ENCODE results near the gene CT45A1. TPM values are rescaled to one million over a fixed set of nuclear protein-coding genes. Genes with fewer than 3 reads are reported as not detected.
"Not testable (repeated sequence)": the region's sequence is repeated elsewhere in the genome, so short reads cannot be mapped to it uniquely, and the experiment has no call there.

Gene CT45A1
- total RNA-seq (2014; rRNA removed; shearing (Covaris generic)) (not detected in 2 replicates), polyA plus RNA-seq (2016; fragmentation: Nextera tagmentation; extraction: Ambion mirVana) (not detected in 2 replicates)

GRCh38 chrX:135713183-135713689 is at the start of gene CT45A1:
CT45A1 (plus strand) TSS chrX:135713639; CDS start chrX:135718941, 5,302 bp downstream.
- H3K79me2 ChIP-seq (ENCODE audit: insufficient read depth); H3K27ac ChIP-seq; H3K27me3 ChIP-seq (replicated peaks; ENCODE audit: insufficient read depth); H3F3A ChIP-seq (ENCODE audit: insufficient read depth); H3K9me2 ChIP-seq (ENCODE audit: insufficient read depth); H4K20me1 ChIP-seq (ENCODE audit: insufficient read depth); H3K9ac ChIP-seq; in situ Hi-C loops (cut with MboI); H3K4me2 ChIP-seq (ENCODE audit: unreplicated experiment); H3K4me1 ChIP-seq (ENCODE audit: insufficient read depth); H3K9me3 ChIP-seq (ENCODE audit: low read depth); H2AFZ ChIP-seq; H3K4me3 ChIP-seq; DNase-seq; H3K36me3 ChIP-seq (ENCODE audit: low read depth): not testable (repeated sequence)
- WGBS, 2 experiments (ENCODE audit: low coverage in 1 of 2, low lambda C conversion rate in 2 of 2, missing lambda C conversion rate in 2 of 2): 38 to 50% methylated on average over 3 to 5 of the region's 15 CpGs

DNA sequence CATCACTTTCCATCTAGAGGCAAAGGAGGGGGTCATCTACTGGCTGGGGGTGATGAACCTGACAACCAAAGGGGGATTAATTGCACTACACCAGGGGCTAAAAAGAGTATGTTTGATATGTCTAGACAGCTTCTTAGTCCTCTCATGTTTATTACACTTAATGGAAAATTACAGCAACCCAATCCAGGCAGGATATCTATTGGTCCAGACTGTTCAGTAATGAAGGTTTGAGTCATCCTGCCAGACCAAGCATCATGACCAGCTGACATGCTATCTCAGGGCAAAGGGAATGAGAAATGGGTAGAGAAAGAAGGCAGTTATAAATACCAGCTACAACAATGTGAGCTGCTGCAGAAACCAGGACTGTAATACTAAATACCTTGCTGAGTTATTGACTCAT is 40.5 kb upstream of the CT45A1 start:
- H3K4me1 ChIP-seq (ENCODE audit: insufficient read depth); H3K79me2 ChIP-seq (ENCODE audit: insufficient read depth); H3K27me3 ChIP-seq (replicated peaks; ENCODE audit: insufficient read depth); H3K4me3 ChIP-seq; H3K36me3 ChIP-seq (ENCODE audit: low read depth); H3K9me3 ChIP-seq (ENCODE audit: low read depth); H3K9ac ChIP-seq; H3K9me2 ChIP-seq (ENCODE audit: insufficient read depth); H2AFZ ChIP-seq; in situ Hi-C loops (cut with MboI); DNase-seq; H3K27ac ChIP-seq; H3F3A ChIP-seq (ENCODE audit: insufficient read depth); H3K4me2 ChIP-seq (ENCODE audit: unreplicated experiment); H4K20me1 ChIP-seq (ENCODE audit: insufficient read depth): not testable (repeated sequence)

- Histone ChIP-seq H4K20me1 (ENCODE audit: insufficient read depth) (no peaks in the 10 kb centered on the region), H3K9ac (no peak overlapping the region), H3F3A (ENCODE audit: insufficient read depth) (no peaks in the 10 kb centered on the region), H3K4me2 (ENCODE audit: unreplicated experiment) (no peak overlapping the region), H3K27me3 (replicated peaks; ENCODE audit: insufficient read depth) (no peaks in the 10 kb centered on the region), H3K9me3 (ENCODE audit: low read depth) (no peaks in the 10 kb centered on the region), H3K27ac (no peak overlapping the region), H3K4me1 (ENCODE audit: insufficient read depth) (no peaks in the 10 kb centered on the region), H2AFZ (no peak overlapping the region), H3K36me3 (ENCODE audit: low read depth) (no peaks in the 10 kb centered on the region), H3K9me2 (ENCODE audit: insufficient read depth) (no peaks in the 10 kb centered on the region), H3K4me3 (no peak overlapping the region), H3K79me2 (ENCODE audit: insufficient read depth) (no peaks in the 10 kb centered on the region)
- DNase-seq: peak; percentile 22
- TF ChIP-seq EZH2phosphoT487 (IDR thresholded peaks at IDR 0.05; ENCODE audit: insufficient read depth, low read depth) (no peak), EZH2 (IDR thresholded peaks at IDR 0.05; ENCODE audit: insufficient read depth, poor library complexity, severe bottlenecking) (no peak)
- 0 to 2% methylated on average over 11 to 15 of the region's 16 CpGs for WGBS, 2 experiments (ENCODE audit: low coverage in 1 of 2, low lambda C conversion rate in 2 of 2, missing lambda C conversion rate in 2 of 2)
- in situ Hi-C loops (cut with MboI): no loop called here
Observed at GRCh38 chrX:135688137-135688536, 25.3 kb upstream of the CT45A1 start.

DNA sequence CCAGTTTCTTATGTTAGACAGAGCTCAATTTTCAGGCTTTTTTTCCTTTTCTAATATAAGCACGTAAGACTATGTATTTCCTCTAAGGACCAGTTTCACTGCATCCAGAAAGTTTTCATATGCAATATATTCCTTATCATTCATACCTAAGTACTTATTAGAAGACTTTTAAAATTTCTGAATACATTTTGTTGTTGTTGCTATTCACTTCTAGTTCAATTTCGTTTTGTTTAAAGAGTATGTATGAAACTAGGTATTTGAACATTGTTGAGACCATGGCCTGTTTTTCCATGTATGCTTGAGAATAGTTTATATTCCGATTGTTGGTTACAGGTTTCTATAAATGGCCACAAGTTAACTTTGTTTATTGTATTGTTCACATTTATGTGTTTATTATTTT is 18.0 kb upstream of the CT45A1 start:
- Histone ChIP-seq H3K36me3 (ENCODE audit: low read depth) (no peaks in the 10 kb centered on the region), H3K4me2 (ENCODE audit: unreplicated experiment) (no peak overlapping the region), H3K4me1 (ENCODE audit: insufficient read depth) (no peaks in the 10 kb centered on the region), H4K20me1 (ENCODE audit: insufficient read depth) (no peaks in the 10 kb centered on the region), H3K27me3 (replicated peaks; ENCODE audit: insufficient read depth) (no peaks in the 10 kb centered on the region), H3K4me3 (no peak overlapping the region), H3K9me2 (ENCODE audit: insufficient read depth) (no peaks in the 10 kb centered on the region), H3K9ac (no peak overlapping the region), H3K79me2 (ENCODE audit: insufficient read depth) (no peaks in the 10 kb centered on the region), H2AFZ (no peak overlapping the region), H3K27ac (no peak overlapping the region), H3K9me3 (ENCODE audit: low read depth) (no peaks in the 10 kb centered on the region), H3F3A (ENCODE audit: insufficient read depth) (no peaks in the 10 kb centered on the region)
- TF ChIP-seq EZH2phosphoT487 (IDR thresholded peaks at IDR 0.05; ENCODE audit: insufficient read depth, low read depth): no peak
- TF ChIP-seq EZH2 (IDR thresholded peaks at IDR 0.05; ENCODE audit: insufficient read depth, poor library complexity, severe bottlenecking): no peak
- in situ Hi-C loops (cut with MboI): no loop called here
- WGBS, 2 experiments (ENCODE audit: low coverage in 1 of 2, low lambda C conversion rate in 2 of 2, missing lambda C conversion rate in 2 of 2): 12 to 17% methylated on average over 3 of the region's 3 CpGs
- DNase-seq: no peak

DNA sequence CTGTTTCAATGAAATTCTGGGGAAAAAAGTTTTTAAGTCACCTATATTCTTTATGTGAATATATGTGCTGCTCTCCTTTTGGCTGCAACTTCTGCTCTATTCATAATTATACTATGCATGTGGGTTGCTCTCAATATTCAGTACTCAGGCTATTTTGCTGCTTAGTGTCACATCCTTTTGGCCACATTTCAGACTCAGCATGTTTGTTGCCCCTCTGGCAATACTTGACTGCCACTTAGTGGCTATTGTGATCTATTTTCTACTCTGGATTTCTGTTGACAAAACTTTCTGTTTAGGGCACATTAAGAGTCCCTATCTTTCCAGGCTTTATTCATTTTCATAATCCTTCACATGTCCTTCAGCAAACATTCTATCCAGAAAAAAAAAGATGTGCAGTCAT is 15.8 kb upstream of the CT45A1 start:
- TF ChIP-seq EZH2 (IDR thresholded peaks at IDR 0.05; ENCODE audit: insufficient read depth, poor library complexity, severe bottlenecking): no peak
- no peak for TF ChIP-seq EZH2phosphoT487 (IDR thresholded peaks at IDR 0.05; ENCODE audit: insufficient read depth, low read depth)
- Histone ChIP-seq H3K4me3 (no peak overlapping the region), H3F3A (ENCODE audit: insufficient read depth) (no peaks in the 10 kb centered on the region), H3K27me3 (replicated peaks; ENCODE audit: insufficient read depth) (no peaks in the 10 kb centered on the region), H3K4me2 (ENCODE audit: unreplicated experiment) (no peak overlapping the region), H3K9me3 (ENCODE audit: low read depth) (no peaks in the 10 kb centered on the region), H3K79me2 (ENCODE audit: insufficient read depth) (no peaks in the 10 kb centered on the region), H3K36me3 (ENCODE audit: low read depth) (no peaks in the 10 kb centered on the region), H3K9me2 (ENCODE audit: insufficient read depth) (no peaks in the 10 kb centered on the region), H2AFZ (no peak overlapping the region), H3K4me1 (ENCODE audit: insufficient read depth) (no peaks in the 10 kb centered on the region), H3K9ac (no peak overlapping the region), H4K20me1 (ENCODE audit: insufficient read depth) (no peaks in the 10 kb centered on the region), H3K27ac (no peak overlapping the region)
- in situ Hi-C loops (cut with MboI): no loop called here
- DNase-seq: no peak

Measured in GM23248 (cell line).